Panc1 (cell line): ENCODE results near the gene CPPED1.

Source experiments
- CTCF ChIP-seq: fragments of 450-650 bp; IDR thresholded peaks from 2 replicates; pipeline ENCODE4 v1.5.1; 2017; ENCODE audit warnings: mild to moderate bottlenecking
- POLR2AphosphoS5 ChIP-seq: IDR thresholded peaks from 2 replicates; pipeline ENCODE4 v1.6.1; 2012; ENCODE audit warnings: mild to moderate bottlenecking, low read depth, low read length, moderate library complexity
- REST ChIP-seq, 2 experiments: IDR thresholded peaks; 2 replicates each; pipeline ENCODE4 v1.6.1; 2011 to 2012; ENCODE audit warnings: low read depth in 2 of 2, control low read depth in 1 of 2, low read length in 1 of 2, mild to moderate bottlenecking in 1 of 2, moderate library complexity in 1 of 2; ENCODE audit not compliant: insufficient read depth in 1 of 2
- SIN3A ChIP-seq: IDR thresholded peaks from 2 replicates; pipeline ENCODE4 v1.6.1; 2012; ENCODE audit warnings: low read depth, mild to moderate bottlenecking, low read length, moderate library complexity, borderline replicate concordance; ENCODE audit not compliant: insufficient read depth

- TF ChIP-seq CTCF (no peak), REST (IDR thresholded peaks at IDR 0.05; ENCODE audit: insufficient read depth in 1 of 2, low read depth in 2 of 2, low read length in 1 of 2) (no peak), POLR2AphosphoS5 (no peak), SIN3A (no peak)
Observed at GRCh38 chr16:12682432-12683165, 121.1 kb downstream of the CPPED1 start.
